AG04450 (cell line): Measurements from ENCODE around the gene ERCC6L2. TPM values are rescaled to one million over a fixed set of nuclear protein-coding genes. Genes with fewer than 3 reads are reported as not detected.

Source experiments
- CTCF ChIA-PET: fragments of 300-600, 350-600 bp; formaldehyde crosslinking; extraction: SDS; loops from one replicate; lab custom pipeline; 2022; ENCODE audit warnings: antibody characterized with exemption, inconsistent platforms; lab: Charles Lee
- POLR2A ChIA-PET: fragments of 350-600 bp; formaldehyde crosslinking; extraction: SDS; loops from one replicate; lab custom pipeline; 2021; ENCODE audit warnings: antibody characterized with exemption, inconsistent platforms; lab: Yijun Ruan, JAX
- DNase-seq: peaks from one replicate; pipeline ENCODE4 v3.0.0-alpha.2; 2011; ENCODE audit warnings: low read depth, low spot score
- H3K27ac ChIP-seq: one replicate; pipeline ENCODE4 v1.5.1; 2012; ENCODE audit warnings: low read depth, low read length, control low read depth
- H3K27me3 ChIP-seq: one replicate; pipeline ENCODE4 v1.6.0; 2012; ENCODE audit warnings: low read length; ENCODE audit not compliant: control insufficient read depth, insufficient read depth
- H3K4me3 ChIP-seq: 2 replicates; pipeline ENCODE4 v1.5.1; 2011; ENCODE audit warnings: mild to moderate bottlenecking, low read depth, low read length, control low read depth
- H3K9me3 ChIP-seq: 2 replicates; pipeline ENCODE4 v1.5.1; 2012; ENCODE audit warnings: low read length; ENCODE audit not compliant: control insufficient read depth, insufficient read depth
- CTCF ChIP-seq: IDR thresholded peaks from 2 replicates; pipeline ENCODE4 v1.5.1; 2011; ENCODE audit warnings: low read depth, low read length, control low read depth, inconsistent platforms
- polyA plus RNA-seq: library from polyadenylated mRNA; depleted of rRNA; stranded (reverse); fragments of >200 nt; gene quantifications from 2 replicates; pipeline ENCODE4 v1.2.3, GENCODE V29; 2011

ERCC6L2 gene
- polyA plus RNA-seq, 1 experiment: 39.1 TPM

- Histone ChIP-seq H3K27me3 (no peaks in the 10 kb centered on the region), H3K9me3 (no peaks in the 10 kb centered on the region; the same call in 1 of the 2 replicates), H3K27ac (no peak overlapping the region), H3K4me3 (no peak overlapping the region)
- ChIA-PET POLR2A (no interaction called here), CTCF (interaction anchor here (0.6 kb wide), 1 partner anchor 127 kb away, joined by 3 read pairs; no protein-coding TSS in a partner anchor)
- TF ChIP-seq CTCF: no peak
- no peak for DNase-seq
Observed at GRCh38 chr9:95887926-95888497, 12.5 kb downstream of the ERCC6L2 start.

- H3K27me3 ChIP-seq: no peaks in the 10 kb centered on the region
- H3K27ac ChIP-seq: no peak overlapping the region
- H3K4me3 ChIP-seq: no peak overlapping the region
- TF ChIP-seq CTCF: no peak
- no peaks in the 10 kb centered on the region; the same call in 1 of the 2 replicates for H3K9me3 ChIP-seq
- DNase-seq: no peak
- POLR2A ChIA-PET: no interaction called here
- CTCF ChIA-PET: interaction anchor here (1.0 kb wide), 1 partner anchor 163 kb away, joined by 3 read pairs; no protein-coding TSS in a partner anchor
Observed at GRCh38 chr9:95890594-95890993, 15.1 kb downstream of the ERCC6L2 start.

- TF ChIP-seq CTCF: no peak
- Histone ChIP-seq H3K27ac (no peak overlapping the region), H3K9me3 (no peaks in the 10 kb centered on the region; the same call in 1 of the 2 replicates), H3K4me3 (no peak overlapping the region), H3K27me3 (no peaks in the 10 kb centered on the region)
- POLR2A ChIA-PET: no interaction called here
- no peak for DNase-seq
- CTCF ChIA-PET: interaction anchor here (1.0 kb wide), 1 partner anchor 164 kb away, joined by 3 read pairs; no protein-coding TSS in a partner anchor
Observed at GRCh38 chr9:95891067-95891671, 15.7 kb downstream of the ERCC6L2 start.

GRCh38 chr9:95892690-95893089 lies 17.2 kb downstream of the ERCC6L2 start:
- no peak for TF ChIP-seq CTCF
- DNase-seq: no peak
- H3K4me3 ChIP-seq: no peak overlapping the region
- ChIA-PET POLR2A (no interaction called here), CTCF (no interaction called here)
- no peaks in the 10 kb centered on the region; the same call in 1 of the 2 replicates for H3K9me3 ChIP-seq
- no peaks in the 10 kb centered on the region for H3K27me3 ChIP-seq
- no peak overlapping the region for H3K27ac ChIP-seq

GRCh38 chr9:95896580-95896979 lies 21.1 kb downstream of the ERCC6L2 start:
- no peak overlapping the region for H3K27ac ChIP-seq
- ChIA-PET CTCF (interaction anchor here (0.6 kb wide), 1 partner anchor 756 kb away, joined by 3 read pairs; no protein-coding TSS in a partner anchor), POLR2A (no interaction called here)
- no peak for TF ChIP-seq CTCF
- no peaks in the 10 kb centered on the region for H3K9me3 ChIP-seq
- no peaks in the 10 kb centered on the region for H3K27me3 ChIP-seq
- no peak for DNase-seq
- H3K4me3 ChIP-seq: no peak overlapping the region
